COLO829 (cell line): ENCODE measurements around the gene ZNHIT1.

ENCODE experiments used
- DNase-seq: peaks from one replicate; pipeline ENCODE4 v3.0.0; 2012; ENCODE audit warnings: low spot score

ZNHIT1 gene

GRCh38 chr7:101217388-101218235 lies at the start of gene ZNHIT1, which contains the start of gene PLOD3:
Gene ZNHIT1 (plus strand): TSS chr7:101218165. CDS start chr7:101218196, 31 bp downstream.
Gene PLOD3 (minus strand): TSS chr7:101217581. CDS start chr7:101217274, 307 bp downstream.
- peak; percentile 100 for DNase-seq

- DNase-seq, result no peak
Measured at GRCh38 chr7:101168412-101169049, 49.4 kb upstream of the ZNHIT1 start.

- no peak for DNase-seq
Measured at GRCh38 chr7:101169110-101169837, 48.7 kb upstream of the ZNHIT1 start.

- DNase-seq, result peak; percentile 62
Measured at GRCh38 chr7:101169838-101170551, 48.0 kb upstream of the ZNHIT1 start.

- DNase-seq, result no peak
Measured at GRCh38 chr7:101170617-101171441, 47.1 kb upstream of the ZNHIT1 start.

GRCh38 chr7:101171442-101171837 lies 46.5 kb upstream of the ZNHIT1 start:
- no peak for DNase-seq

GRCh38 chr7:101172005-101172853 lies 45.7 kb upstream of the ZNHIT1 start:
- no peak for DNase-seq

GRCh38 chr7:101172854-101173751 lies 44.9 kb upstream of the ZNHIT1 start:
- DNase-seq, result no peak

- DNase-seq, result peak; percentile 74
Measured at GRCh38 chr7:101173752-101174244, 44.2 kb upstream of the ZNHIT1 start.

GRCh38 chr7:101174322-101174854 lies 43.6 kb upstream of the ZNHIT1 start:
- DNase-seq, result no peak

- DNase-seq, result no peak
Measured at GRCh38 chr7:101175664-101176063, 42.3 kb upstream of the ZNHIT1 start.

GRCh38 chr7:101177644-101178043 lies 40.3 kb upstream of the ZNHIT1 start:
- no peak for DNase-seq

GRCh38 chr7:101179117-101179516 lies 38.8 kb upstream of the ZNHIT1 start:
- DNase-seq, result peak; percentile 72

- DNase-seq, result no peak
Measured at GRCh38 chr7:101179713-101180112, 38.3 kb upstream of the ZNHIT1 start.

GRCh38 chr7:101180130-101180755 lies 37.7 kb upstream of the ZNHIT1 start, which contains the start of gene NAT16:
Gene NAT16 (minus strand): TSS chr7:101180293. CDS start chr7:101174807, 5,486 bp downstream.
- DNase-seq, result no peak

GRCh38 chr7:101185258-101185839 lies 32.6 kb upstream of the ZNHIT1 start:
- DNase-seq, result peak; percentile 97

GRCh38 chr7:101186194-101186593 lies 31.8 kb upstream of the ZNHIT1 start:
- DNase-seq, result no peak
